Stomach (tissue), 9 donors: ENCODE measurements around the gene STIM2. TPM values are rescaled to one million over a fixed set of nuclear protein-coding genes. Genes with fewer than 3 reads are reported as not detected.

ENCODE experiments used
- DNase-seq, 2 donors: peaks; one replicate each; pipeline versions ENCODE4 v3.0.0 to v3.0.0-alpha.2; 2013 to 2019
- H3K27ac ChIP-seq, 5 donors: fragments of 200-600 bp in 4 of 5; sonication (generic) in 4 of 5; one replicate each; pipeline ENCODE4 v1.5.1; 2013 to 2019; ENCODE audit warnings: mild to moderate bottlenecking in 1 of 5, moderate library complexity in 1 of 5
- H3K27me3 ChIP-seq, 3 donors: fragments of 200-600 bp; sonication (generic); one replicate each; pipeline ENCODE4 v1.5.1; 2017 to 2019; ENCODE audit warnings: mixed run types in 1 of 3
- H3K36me3 ChIP-seq, 4 donors: fragments of 200-600 bp; sonication (generic); 1 replicate in 3 of 4; 2 replicates in 1 of 4; pipeline ENCODE4 v1.5.1; 2016 to 2019
- H3K4me1 ChIP-seq, 4 donors: fragments of 200-600 bp; sonication (generic); one replicate each; pipeline ENCODE4 v1.5.1; 2016 to 2019
- H3K4me3 ChIP-seq, 4 donors: fragments of 200-600 bp; sonication (generic) in 3 of 4; one replicate each; pipeline ENCODE4 v1.5.1; 2016 to 2019; ENCODE audit warnings: mild to moderate bottlenecking in 1 of 4
- H3K9me3 ChIP-seq, 4 donors: fragments of 200-600 bp; sonication (generic); one replicate each; pipeline ENCODE4 v1.5.1; 2016 to 2019
- EP300 ChIP-seq: sonication (generic); formaldehyde crosslinking; IDR thresholded peaks from one replicate; pipeline ENCODE4 v1.6.1; 2017; ENCODE audit warnings: antibody characterized with exemption
- POLR2A ChIP-seq, 4 donors: fragments of 450-650 bp; IDR thresholded peaks; one replicate each; pipeline ENCODE4 v1.6.1; 2016; ENCODE audit warnings: antibody characterized with exemption in 4 of 4, control low read depth in 2 of 4, mild to moderate bottlenecking in 1 of 4, moderate library complexity in 1 of 4
- POLR2AphosphoS5 ChIP-seq, 3 donors: sonication (generic); formaldehyde crosslinking; IDR thresholded peaks; one replicate each; pipeline ENCODE4 v1.6.1; 2016; ENCODE audit warnings: antibody characterized with exemption in 3 of 3
- WGBS, 5 donors: extraction: QIAGEN DNeasy Blood & Tissue Kit in 3 of 5; methylation state at CpG; one replicate each; pipeline versions ENCODE4 v1.1.5 to v1.1.7; 2013 to 2018; 5-methylcytosine and 5-hydroxymethylcytosine counted together
- intact Hi-C: fragments of 100-400 bp; cut with DNase I; formaldehyde crosslinking; loops from one replicate; pipeline ENCODE4 v1.15.1; 2023; ENCODE audit warnings: low total_unique reads
- polyA plus RNA-seq, 3 donors: library from polyadenylated mRNA; stranded (reverse); fragments of 200-250 nt; gene quantifications; one replicate each; pipeline ENCODE4 v1.2.3, GENCODE V29; 2013
- total RNA-seq, 5 donors: library from RNA; depleted of rRNA; stranded (reverse); fragments of >200 nt; gene quantifications; one replicate each; pipeline versions ENCODE4 v1.1.0 to v1.2.3, GENCODE V29; 2014 to 2016
- TF ChIP-seq, protein P1 (sequence below), 7 experiments: fragments of 450-650 bp in 4 of 7; fragments of 200-600 bp in 3 of 7; sonication (generic) in 3 of 7; IDR thresholded peaks; one replicate each; pipeline ENCODE4 v1.5.1; 2016 to 2019; ENCODE audit warnings: antibody characterized with exemption in 7 of 7, control low read depth in 2 of 7, mild to moderate bottlenecking in 1 of 7
- donor health status: healthy with polysubstance abuse.
- donor health status: Bipolar disorder and iron deficiency.
- donor health status: healthy.

STIM2 gene
- total and polyA plus RNA-seq, 8 donors = 4.4 to 32.7 (median 21.7) TPM

DNA sequence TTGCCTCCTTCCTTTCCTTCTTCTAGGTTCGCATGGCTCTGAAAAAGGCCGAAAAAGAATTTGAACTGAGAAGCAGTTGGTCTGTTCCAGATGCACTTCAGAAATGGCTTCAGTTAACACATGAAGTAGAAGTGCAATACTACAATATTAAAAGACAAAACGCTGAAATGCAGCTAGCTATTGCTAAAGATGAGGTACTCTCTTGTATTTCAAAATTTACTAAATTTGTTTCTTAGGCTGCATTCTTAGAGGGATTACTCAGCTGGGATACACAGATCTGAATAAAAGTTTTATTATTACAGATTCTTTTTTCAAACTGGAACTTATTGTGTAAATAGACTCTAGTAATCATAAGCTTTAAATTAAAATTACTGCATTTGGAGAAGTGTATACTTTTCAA is 146.9 kb downstream of the STIM2 start:
- Histone ChIP-seq H3K4me1 (peaks cover 8 to 47% (median 27%) of the 10 kb centered on the region in 4 donors), H3K27me3 (no peaks in the 10 kb centered on the region), H3K4me3 (no peak overlapping the region), H3K36me3 (peaks cover 0 to 8% (median 0%) of the 10 kb centered on the region in 4 donors), H3K27ac (peak overlapping the region in 1 of 5 donors; percentile 44), H3K9me3 (no peaks in the 10 kb centered on the region)
- TF ChIP-seq POLR2A (IDR thresholded peaks at IDR 0.05) (no peak), POLR2AphosphoS5 (IDR thresholded peaks at IDR 0.05) (no peak), EP300 (no peak)
- TF ChIP-seq, protein P1, sequence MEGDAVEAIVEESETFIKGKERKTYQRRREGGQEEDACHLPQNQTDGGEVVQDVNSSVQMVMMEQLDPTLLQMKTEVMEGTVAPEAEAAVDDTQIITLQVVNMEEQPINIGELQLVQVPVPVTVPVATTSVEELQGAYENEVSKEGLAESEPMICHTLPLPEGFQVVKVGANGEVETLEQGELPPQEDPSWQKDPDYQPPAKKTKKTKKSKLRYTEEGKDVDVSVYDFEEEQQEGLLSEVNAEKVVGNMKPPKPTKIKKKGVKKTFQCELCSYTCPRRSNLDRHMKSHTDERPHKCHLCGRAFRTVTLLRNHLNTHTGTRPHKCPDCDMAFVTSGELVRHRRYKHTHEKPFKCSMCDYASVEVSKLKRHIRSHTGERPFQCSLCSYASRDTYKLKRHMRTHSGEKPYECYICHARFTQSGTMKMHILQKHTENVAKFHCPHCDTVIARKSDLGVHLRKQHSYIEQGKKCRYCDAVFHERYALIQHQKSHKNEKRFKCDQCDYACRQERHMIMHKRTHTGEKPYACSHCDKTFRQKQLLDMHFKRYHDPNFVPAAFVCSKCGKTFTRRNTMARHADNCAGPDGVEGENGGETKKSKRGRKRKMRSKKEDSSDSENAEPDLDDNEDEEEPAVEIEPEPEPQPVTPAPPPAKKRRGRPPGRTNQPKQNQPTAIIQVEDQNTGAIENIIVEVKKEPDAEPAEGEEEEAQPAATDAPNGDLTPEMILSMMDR (IDR thresholded peaks at IDR 0.05) = no peak
- WGBS, 5 donors = 70 to 84% (median 80%) methylated on average over 3 of the region's 3 CpGs
- intact Hi-C loops = no loop called here
- no peak for DNase-seq

DNA sequence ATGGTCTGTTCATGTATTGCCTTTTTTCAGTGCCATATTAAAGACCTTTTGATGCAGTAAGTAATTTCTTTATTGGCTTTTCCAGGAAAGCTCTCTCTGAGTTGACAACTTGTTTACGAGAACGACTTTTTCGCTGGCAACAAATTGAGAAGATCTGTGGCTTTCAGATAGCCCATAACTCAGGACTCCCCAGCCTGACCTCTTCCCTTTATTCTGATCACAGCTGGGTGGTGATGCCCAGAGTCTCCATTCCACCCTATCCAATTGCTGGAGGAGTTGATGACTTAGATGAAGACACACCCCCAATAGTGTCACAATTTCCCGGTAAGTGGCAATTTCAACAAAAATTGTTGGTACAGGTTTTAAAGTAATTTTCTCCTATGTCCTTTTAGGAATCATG is 148.0 kb downstream of the STIM2 start:
- Histone ChIP-seq H3K36me3 (peaks cover 0 to 3% (median 0%) of the 10 kb centered on the region in 4 donors), H3K4me1 (peaks cover 8 to 43% (median 27%) of the 10 kb centered on the region in 4 donors), H3K27me3 (no peaks in the 10 kb centered on the region), H3K27ac (no peak overlapping the region), H3K4me3 (no peak overlapping the region), H3K9me3 (no peaks in the 10 kb centered on the region)
- no peak for TF ChIP-seq POLR2A (IDR thresholded peaks at IDR 0.05)
- no peak for TF ChIP-seq POLR2AphosphoS5 (IDR thresholded peaks at IDR 0.05)
- TF ChIP-seq, protein P1 (IDR thresholded peaks at IDR 0.05) = no peak
- TF ChIP-seq EP300 = no peak
- 66 to 78% (median 73%) methylated on average over 4 of the region's 4 CpGs for WGBS, 5 donors
- no peak for DNase-seq
- intact Hi-C loops = no loop called here

DNA sequence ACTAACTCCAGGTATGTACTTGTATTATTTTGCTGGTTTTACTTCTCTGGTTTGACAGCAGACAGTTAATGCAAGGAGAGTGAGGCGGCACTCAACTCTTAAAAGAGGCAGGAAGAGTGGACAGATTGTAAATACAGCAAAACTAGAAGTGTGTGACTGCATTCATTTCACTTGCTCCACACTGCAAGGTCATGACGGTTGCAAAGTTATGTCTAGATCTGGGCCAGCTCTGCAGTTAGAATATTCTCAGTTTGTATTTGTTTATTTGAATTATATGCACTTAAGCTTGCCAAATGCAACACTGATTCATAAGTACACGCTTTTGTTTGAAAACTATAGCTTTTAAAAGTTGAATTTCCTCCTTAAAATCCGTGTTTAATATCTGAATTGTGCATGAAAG is 148.9 kb downstream of the STIM2 start:
- H3K27ac ChIP-seq = no peak overlapping the region
- WGBS, 5 donors = 43 to 55% (median 53%) methylated on average over 4 of the region's 4 CpGs
- peaks cover 8 to 41% (median 27%) of the 10 kb centered on the region in 4 donors for H3K4me1 ChIP-seq
- no peaks in the 10 kb centered on the region for H3K27me3 ChIP-seq
- no peak for TF ChIP-seq POLR2A (IDR thresholded peaks at IDR 0.05)
- no peak for TF ChIP-seq EP300
- TF ChIP-seq POLR2AphosphoS5 (IDR thresholded peaks at IDR 0.05) = no peak
- TF ChIP-seq, protein P1 (IDR thresholded peaks at IDR 0.05) = no peak
- peak in 1 of 2 donors; percentile 21 for DNase-seq
- intact Hi-C loops = no loop called here
- H3K36me3 ChIP-seq = peaks cover 0 to 3% (median 0%) of the 10 kb centered on the region in 4 donors
- H3K9me3 ChIP-seq = no peaks in the 10 kb centered on the region
- H3K4me3 ChIP-seq = no peak overlapping the region

DNA sequence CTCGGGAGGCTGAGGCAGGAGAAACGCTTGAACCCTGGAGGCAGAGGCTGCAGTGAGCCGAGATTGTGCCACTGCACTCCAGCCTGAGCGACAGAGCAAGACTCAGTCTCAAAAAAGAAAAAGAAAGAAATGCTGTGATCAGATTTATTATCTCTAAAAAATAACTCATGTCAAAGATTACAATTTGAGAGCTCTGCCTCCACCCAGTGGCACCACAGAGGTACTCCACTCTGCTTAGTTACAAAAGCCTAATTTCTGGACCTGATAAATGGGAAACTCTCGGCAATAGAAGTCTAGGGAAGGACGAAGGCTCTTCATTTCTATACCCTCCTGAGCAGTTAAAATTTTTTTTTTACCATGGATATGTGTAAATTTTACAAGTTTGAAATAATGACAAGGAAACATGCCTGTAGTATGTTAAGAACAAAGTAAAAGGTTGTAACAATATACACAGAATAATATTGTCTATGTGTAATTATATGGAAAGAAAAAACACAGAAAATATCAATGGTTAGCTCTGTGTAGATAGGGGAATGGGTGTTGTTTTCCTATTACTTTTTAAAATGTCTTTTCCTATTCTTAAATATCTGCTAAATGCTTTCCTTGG is 149.8 kb downstream of the STIM2 start:
- H3K9me3 ChIP-seq = no peaks in the 10 kb centered on the region
- TF ChIP-seq, protein P1 (IDR thresholded peaks at IDR 0.05) = peak in 5 of 7 experiments; percentile 80 to 92 (median 86)
- TF ChIP-seq POLR2AphosphoS5 (IDR thresholded peaks at IDR 0.05) (peak in 1 of 3 donors; percentile 23), EP300 (no peak)
- peaks cover 8 to 38% (median 25%) of the 10 kb centered on the region in 4 donors for H3K4me1 ChIP-seq
- WGBS, 5 donors = 23 to 34% (median 31%) methylated on average over 6 of the region's 6 CpGs
- peak overlapping the region in 3 of 5 donors; percentile 7 to 47 (median 31) for H3K27ac ChIP-seq
- intact Hi-C loops = loop anchor here (10.0 kb wide), 1 partner anchor 536 kb away; no protein-coding TSS in a partner anchor
- DNase-seq = peak; percentile 56 to 84
- H3K36me3 ChIP-seq = peaks cover 0 to 3% (median 0%) of the 10 kb centered on the region in 4 donors
- H3K27me3 ChIP-seq = no peaks in the 10 kb centered on the region
- no peak overlapping the region for H3K4me3 ChIP-seq
